ENCODE results near the gene ZKSCAN2.

Gene ZKSCAN2

GRCh38 chr16:25194273-25194878, 63.3 kb downstream of the ZKSCAN2 start:
- no peaks in the 10 kb centered on the region for H3K36me3 ChIP-seq (ENCODE audit: insufficient read depth, low read length)
- H3K79me2 ChIP-seq (ENCODE audit: control insufficient read depth, insufficient read depth, low read length, unreplicated experiment) = no peaks in the 10 kb centered on the region
- H3K4me1 ChIP-seq (ENCODE audit: control insufficient read depth, insufficient read depth, low read length, unreplicated experiment) = peaks cover 7% of the 10 kb centered on the region
- H3K4me3 ChIP-seq (ENCODE audit: low read depth, low read length) = no peak overlapping the region
- H3K27ac ChIP-seq (ENCODE audit: low read depth, low read length) = no peak overlapping the region
- no peak overlapping the region for H2AFZ ChIP-seq (ENCODE audit: low read length, unreplicated experiment)
- H3K27me3 ChIP-seq (ENCODE audit: insufficient read depth, low read length) = no peaks in the 10 kb centered on the region

DNA sequence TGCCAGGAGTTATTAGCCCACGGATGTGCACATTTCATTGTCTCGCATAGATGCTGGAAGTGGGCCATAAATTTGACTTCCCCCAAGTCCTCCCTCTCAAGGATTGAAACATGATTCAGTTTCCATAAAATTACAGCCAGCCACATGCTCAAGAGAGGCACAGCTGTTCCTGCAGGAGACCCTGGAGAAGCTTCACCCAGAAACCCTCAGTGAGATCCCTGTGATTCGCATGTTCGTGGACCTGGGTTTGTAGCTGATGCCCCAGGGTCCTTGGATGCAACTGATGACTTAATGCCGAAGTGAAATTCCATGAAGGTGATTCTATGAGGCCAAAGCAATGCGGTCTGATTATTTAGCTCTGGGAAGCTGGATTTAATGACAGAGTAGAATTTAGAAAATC, 65.5 kb downstream of the ZKSCAN2 start:
- no peaks in the 10 kb centered on the region for H3K79me2 ChIP-seq (ENCODE audit: control insufficient read depth, insufficient read depth, low read length, unreplicated experiment)
- no peaks in the 10 kb centered on the region for H3K4me1 ChIP-seq (ENCODE audit: control insufficient read depth, insufficient read depth, low read length, unreplicated experiment)
- no peak overlapping the region for H3K4me3 ChIP-seq (ENCODE audit: low read depth, low read length)
- no peaks in the 10 kb centered on the region for H3K36me3 ChIP-seq (ENCODE audit: insufficient read depth, low read length)
- H3K27me3 ChIP-seq (ENCODE audit: insufficient read depth, low read length) = no peaks in the 10 kb centered on the region
- no peak overlapping the region for H2AFZ ChIP-seq (ENCODE audit: low read length, unreplicated experiment)
- H3K27ac ChIP-seq (ENCODE audit: low read depth, low read length) = no peak overlapping the region

- Histone ChIP-seq H3K27ac (ENCODE audit: low read depth, low read length) (no peak overlapping the region), H3K79me2 (ENCODE audit: control insufficient read depth, insufficient read depth, low read length, unreplicated experiment) (no peaks in the 10 kb centered on the region), H3K4me3 (ENCODE audit: low read depth, low read length) (no peak overlapping the region), H3K27me3 (ENCODE audit: insufficient read depth, low read length) (no peaks in the 10 kb centered on the region), H2AFZ (ENCODE audit: low read length, unreplicated experiment) (no peak overlapping the region), H3K4me1 (ENCODE audit: control insufficient read depth, insufficient read depth, low read length, unreplicated experiment) (no peaks in the 10 kb centered on the region), H3K36me3 (ENCODE audit: insufficient read depth, low read length) (no peaks in the 10 kb centered on the region)
Observed at GRCh38 chr16:25189305-25189704, 68.3 kb downstream of the ZKSCAN2 start.

DNA sequence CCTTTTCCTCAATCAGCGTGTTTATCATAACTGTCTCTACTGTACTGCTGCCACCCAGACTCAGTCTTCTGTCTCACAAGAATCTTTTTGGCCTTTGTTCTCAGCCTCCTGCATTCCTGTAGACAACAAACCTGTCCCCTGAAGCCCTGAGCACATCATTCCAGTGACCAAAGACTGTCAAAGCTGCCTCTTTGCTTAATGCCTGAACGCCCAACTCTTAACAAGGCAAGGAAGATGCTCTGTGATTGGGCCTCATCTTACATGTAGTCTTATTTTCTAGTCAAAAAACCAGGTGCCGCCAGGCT, 70.2 kb downstream of the ZKSCAN2 start:
- no peaks in the 10 kb centered on the region for H3K4me1 ChIP-seq (ENCODE audit: control insufficient read depth, insufficient read depth, low read length, unreplicated experiment)
- no peaks in the 10 kb centered on the region for H3K36me3 ChIP-seq (ENCODE audit: insufficient read depth, low read length)
- no peaks in the 10 kb centered on the region for H3K79me2 ChIP-seq (ENCODE audit: control insufficient read depth, insufficient read depth, low read length, unreplicated experiment)
- H2AFZ ChIP-seq (ENCODE audit: low read length, unreplicated experiment) = no peak overlapping the region
- no peaks in the 10 kb centered on the region for H3K27me3 ChIP-seq (ENCODE audit: insufficient read depth, low read length)
- no peak overlapping the region for H3K27ac ChIP-seq (ENCODE audit: low read depth, low read length)
- no peak overlapping the region for H3K4me3 ChIP-seq (ENCODE audit: low read depth, low read length)
